ENCODE measurements around the gene SLC22A2. TPM values are rescaled to one million over a fixed set of nuclear protein-coding genes. Genes with fewer than 3 reads are reported as not detected.

Gene SLC22A2
- total and polyA plus RNA-seq, 8 donors: not detected

DNA sequence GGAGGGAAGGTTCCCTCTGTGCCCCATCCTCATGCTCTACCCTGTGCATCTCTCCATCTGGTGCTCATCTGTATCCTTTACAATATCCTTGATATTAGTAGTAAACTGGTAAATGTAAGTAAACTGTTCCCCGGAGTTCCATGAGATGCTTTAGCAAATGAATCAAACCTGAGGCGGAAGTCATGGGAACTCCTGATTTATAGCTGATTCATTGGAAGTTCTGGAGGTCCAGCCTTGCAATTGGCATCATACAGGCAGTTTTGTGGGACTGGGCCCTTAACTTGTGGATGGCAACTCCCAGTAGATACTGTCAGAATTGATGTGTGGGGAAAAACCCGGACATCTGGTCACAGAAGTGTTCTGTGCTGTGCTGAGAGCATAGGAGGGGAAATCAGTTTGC lies 11.2 kb upstream of the SLC22A2 start:
- 80 to 89% methylated on average over 3 of the region's 3 CpGs for WGBS, 2 donors
- TF ChIP-seq, protein P1, sequence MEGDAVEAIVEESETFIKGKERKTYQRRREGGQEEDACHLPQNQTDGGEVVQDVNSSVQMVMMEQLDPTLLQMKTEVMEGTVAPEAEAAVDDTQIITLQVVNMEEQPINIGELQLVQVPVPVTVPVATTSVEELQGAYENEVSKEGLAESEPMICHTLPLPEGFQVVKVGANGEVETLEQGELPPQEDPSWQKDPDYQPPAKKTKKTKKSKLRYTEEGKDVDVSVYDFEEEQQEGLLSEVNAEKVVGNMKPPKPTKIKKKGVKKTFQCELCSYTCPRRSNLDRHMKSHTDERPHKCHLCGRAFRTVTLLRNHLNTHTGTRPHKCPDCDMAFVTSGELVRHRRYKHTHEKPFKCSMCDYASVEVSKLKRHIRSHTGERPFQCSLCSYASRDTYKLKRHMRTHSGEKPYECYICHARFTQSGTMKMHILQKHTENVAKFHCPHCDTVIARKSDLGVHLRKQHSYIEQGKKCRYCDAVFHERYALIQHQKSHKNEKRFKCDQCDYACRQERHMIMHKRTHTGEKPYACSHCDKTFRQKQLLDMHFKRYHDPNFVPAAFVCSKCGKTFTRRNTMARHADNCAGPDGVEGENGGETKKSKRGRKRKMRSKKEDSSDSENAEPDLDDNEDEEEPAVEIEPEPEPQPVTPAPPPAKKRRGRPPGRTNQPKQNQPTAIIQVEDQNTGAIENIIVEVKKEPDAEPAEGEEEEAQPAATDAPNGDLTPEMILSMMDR (IDR thresholded peaks at IDR 0.05): no peak
- intact Hi-C loops (cut with DNase I): no loop called here
- no peaks in the 10 kb centered on the region for H3K4me1 ChIP-seq
- no peaks in the 10 kb centered on the region for H3K36me3 ChIP-seq
- no peaks in the 10 kb centered on the region for H3K9me3 ChIP-seq
- ATAC-seq: no peak
- DNase-seq: no peak
- H3K4me3 ChIP-seq: no peak overlapping the region
- no peak for FAIRE-seq
- no peaks in the 10 kb centered on the region for H3K27me3 ChIP-seq
- H3K27ac ChIP-seq: no peak overlapping the region

DNA sequence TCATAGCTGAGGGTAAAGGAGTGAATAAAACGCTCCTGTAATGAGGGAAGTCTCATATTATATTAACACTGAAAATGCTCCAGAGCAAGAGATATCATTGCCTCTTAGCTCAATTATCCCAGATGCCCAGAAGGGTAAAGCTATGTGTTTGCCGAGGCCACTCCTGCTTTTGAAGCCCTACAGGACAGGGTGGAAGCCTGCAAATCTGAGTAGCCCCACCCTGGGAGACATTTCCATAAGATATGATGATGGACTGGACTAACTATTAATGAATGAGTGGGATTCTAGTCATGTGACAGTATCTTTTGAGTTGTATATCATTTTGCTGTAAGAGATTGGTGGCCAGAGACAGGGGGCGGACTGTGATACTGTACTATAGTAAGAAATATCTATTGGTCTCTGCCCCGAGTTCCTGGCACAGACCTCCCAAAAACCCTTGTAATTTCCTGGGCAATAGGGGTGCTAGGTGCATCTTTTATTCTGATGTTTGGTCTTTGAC lies 10.5 kb upstream of the SLC22A2 start:
- H3K4me1 ChIP-seq: no peaks in the 10 kb centered on the region
- FAIRE-seq: no peak
- no peak overlapping the region for H3K4me3 ChIP-seq
- intact Hi-C loops (cut with DNase I): no loop called here
- TF ChIP-seq, protein P1 (IDR thresholded peaks at IDR 0.05): no peak
- no peaks in the 10 kb centered on the region for H3K9me3 ChIP-seq
- no peak for DNase-seq
- no peaks in the 10 kb centered on the region for H3K36me3 ChIP-seq
- H3K27ac ChIP-seq: no peak overlapping the region
- H3K27me3 ChIP-seq: no peaks in the 10 kb centered on the region
- WGBS, 2 donors: 67 to 75% methylated on average over 4 of the region's 4 CpGs
- ATAC-seq: no peak

DNA sequence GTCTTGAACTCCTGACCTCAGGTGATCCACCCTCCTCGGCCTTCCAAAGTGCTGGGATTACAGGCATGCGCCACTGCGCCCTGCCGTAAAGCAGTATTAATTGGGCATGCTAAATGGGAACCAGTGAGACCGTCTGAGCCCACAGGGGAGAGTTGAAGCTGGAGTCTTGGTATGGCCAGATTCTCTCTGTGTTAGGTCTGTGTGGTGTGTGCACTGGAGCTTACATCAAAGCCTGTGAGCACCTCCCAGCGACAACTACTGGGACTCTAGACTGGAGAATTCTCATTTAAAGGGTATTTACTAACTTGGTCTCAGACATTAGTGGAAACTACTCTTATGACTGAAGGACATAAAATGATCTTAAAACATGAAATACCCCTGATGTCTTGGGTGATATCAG lies 8.5 kb upstream of the SLC22A2 start:
- no peak for FAIRE-seq
- H3K36me3 ChIP-seq: no peaks in the 10 kb centered on the region
- DNase-seq: no peak
- TF ChIP-seq, protein P1 (IDR thresholded peaks at IDR 0.05): no peak
- H3K9me3 ChIP-seq: no peaks in the 10 kb centered on the region
- WGBS, 2 donors: 89 to 91% methylated on average over 6 of the region's 6 CpGs
- ATAC-seq: no peak
- no peaks in the 10 kb centered on the region for H3K27me3 ChIP-seq
- no peak overlapping the region for H3K4me3 ChIP-seq
- H3K4me1 ChIP-seq: no peaks in the 10 kb centered on the region
- intact Hi-C loops (cut with DNase I): no loop called here
- H3K27ac ChIP-seq: no peak overlapping the region

DNA sequence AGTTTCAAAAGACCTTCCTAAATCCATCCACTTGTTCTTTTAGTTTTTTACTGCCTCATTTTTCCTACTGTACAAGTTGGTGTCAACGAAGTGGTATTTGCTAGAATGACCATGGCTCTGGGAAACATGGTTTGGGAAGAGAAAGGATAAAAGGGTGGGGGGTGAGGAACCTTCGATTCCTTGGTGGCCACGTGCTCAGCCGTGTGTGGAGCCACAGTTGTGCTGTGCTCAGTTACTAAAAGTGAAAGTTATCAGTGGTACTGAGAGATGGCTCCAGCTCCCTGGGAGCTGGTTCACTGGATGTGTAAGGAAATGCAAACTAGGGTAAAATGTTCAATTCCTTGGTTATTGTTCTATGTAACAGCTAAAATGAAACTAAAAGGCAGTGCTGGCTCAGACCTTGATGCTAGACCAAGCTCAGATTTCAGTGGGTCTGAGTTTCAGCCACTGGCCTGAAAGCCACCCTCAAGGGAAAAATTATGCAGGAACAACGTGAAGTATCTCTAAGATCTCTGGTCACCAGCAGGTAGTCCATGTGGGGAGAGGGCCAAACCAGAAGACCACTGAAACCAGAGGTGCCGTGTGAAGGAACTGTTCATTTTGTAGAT lies 7.4 kb upstream of the SLC22A2 start:
- TF ChIP-seq, protein P1 (IDR thresholded peaks at IDR 0.05): no peak
- intact Hi-C loops (cut with DNase I): no loop called here
- 72 to 81% methylated on average over 6 of the region's 6 CpGs for WGBS, 2 donors
- Histone ChIP-seq H3K4me3 (no peak overlapping the region), H3K36me3 (no peaks in the 10 kb centered on the region), H3K27me3 (no peaks in the 10 kb centered on the region), H3K9me3 (no peaks in the 10 kb centered on the region), H3K27ac (no peak overlapping the region), H3K4me1 (no peaks in the 10 kb centered on the region)
- ATAC-seq: no peak
- FAIRE-seq: no peak
- no peak for DNase-seq

DNA sequence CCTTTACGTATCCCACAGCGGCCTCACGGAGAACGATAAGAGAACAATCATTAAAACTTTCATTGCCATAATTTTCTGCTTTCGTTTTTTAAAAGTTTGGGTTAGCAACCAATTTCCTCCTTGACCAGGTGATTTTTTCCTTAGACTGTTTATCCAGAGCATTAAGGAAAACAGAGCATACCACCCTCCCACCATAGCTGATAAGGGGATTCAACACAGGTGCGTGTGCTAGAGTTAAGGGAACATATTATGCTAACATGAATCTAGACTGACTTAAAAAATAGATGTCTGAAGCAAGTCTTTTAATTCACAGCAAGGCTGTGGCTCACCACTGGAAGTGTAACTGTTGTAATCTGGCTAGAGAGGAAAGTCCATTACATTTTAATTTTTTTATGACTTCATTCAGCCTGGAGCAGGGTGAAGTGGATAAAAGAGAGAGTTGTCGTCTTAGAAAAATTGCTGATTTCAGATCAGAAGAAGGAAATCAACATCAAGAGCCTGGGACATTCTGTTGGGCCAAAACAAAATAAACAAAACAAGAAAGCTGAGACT lies 5.5 kb upstream of the SLC22A2 start:
- 71 to 77% methylated on average over 7 of the region's 7 CpGs for WGBS, 2 donors
- FAIRE-seq (no peak), DNase-seq (no peak), ATAC-seq (no peak)
- H3K4me1 ChIP-seq: no peaks in the 10 kb centered on the region
- TF ChIP-seq, protein P1 (IDR thresholded peaks at IDR 0.05): no peak
- H3K4me3 ChIP-seq: no peak overlapping the region
- H3K27me3 ChIP-seq: no peaks in the 10 kb centered on the region
- no peaks in the 10 kb centered on the region for H3K9me3 ChIP-seq
- intact Hi-C loops (cut with DNase I): no loop called here
- H3K27ac ChIP-seq: no peak overlapping the region
- H3K36me3 ChIP-seq: no peaks in the 10 kb centered on the region

Measured in pancreas (tissue), 10 donors.